WTC11 (cell line): ENCODE measurements around the gene XAB2. TPM values are rescaled to one million over a fixed set of nuclear protein-coding genes. Genes with fewer than 3 reads are reported as not detected.

Source experiments
- ATAC-seq: fragments of 200-7000 bp; cut with Tn5 transposase; 2 replicates; pipeline ENCODE4 v1.10.0; 2021; ENCODE audit warnings: mild to moderate bottlenecking, moderate library complexity
- CTCF ChIA-PET: fragments of 300-600 bp; sonication (Branson Sonifier 250); formaldehyde crosslinking; loops from one replicate; lab custom pipeline; 2021; ENCODE audit warnings: antibody characterized with exemption; lab: Charles Lee
- POLR2A ChIA-PET: fragments of 350-600 bp; sonication (Branson Sonifier 250); formaldehyde crosslinking; loops from one replicate; lab custom pipeline; 2021; ENCODE audit warnings: antibody characterized with exemption; lab: Charles Lee
- DNase-seq: peaks from one replicate; pipeline ENCODE4 v3.0.0; 2021; ENCODE audit warnings: low spot score
- H3K27ac Mint-ChIP-seq: 2 replicates; pipeline ENCODE4 v1.8.0; 2021; ENCODE audit warnings: mixed read lengths
- H3K27me3 Mint-ChIP-seq: 2 replicates; pipeline ENCODE4 v1.8.0; 2021; ENCODE audit warnings: low read depth, mild to moderate bottlenecking, moderate library complexity, mixed read lengths
- H3K36me3 Mint-ChIP-seq: 2 replicates; pipeline ENCODE4 v1.8.0; 2021; ENCODE audit warnings: mixed read lengths
- H3K4me1 Mint-ChIP-seq: 2 replicates; pipeline ENCODE4 v1.8.0; 2022; ENCODE audit warnings: mixed read lengths
- H3K4me3 Mint-ChIP-seq: 2 replicates; pipeline ENCODE4 v1.8.0; 2021; ENCODE audit warnings: mild to moderate bottlenecking, moderate library complexity, mixed read lengths
- H3K9me3 Mint-ChIP-seq: 2 replicates; pipeline ENCODE4 v1.8.0; 2021; ENCODE audit warnings: mixed read lengths
- AR ChIP-seq: fragments of 250-450 bp; sonication (Bioruptor Pico); IDR thresholded peaks from 2 replicates; pipeline ENCODE4 v1.9.0; 2021; ENCODE audit warnings: mild to moderate bottlenecking
- ARID4B ChIP-seq: sonication (generic); formaldehyde crosslinking; IDR thresholded peaks from 2 replicates; pipeline ENCODE4 v1.8.0; 2023; ENCODE audit warnings: missing genetic modification reagents, mild to moderate bottlenecking, borderline replicate concordance
- ATF1 ChIP-seq: sonication (generic); formaldehyde crosslinking; IDR thresholded peaks from 2 replicates; pipeline ENCODE4 v1.8.1; 2023; ENCODE audit warnings: mild to moderate bottlenecking, moderate library complexity, missing genetic modification reagents
- ELF4 ChIP-seq: sonication (generic); formaldehyde crosslinking; IDR thresholded peaks from 2 replicates; pipeline ENCODE4 v1.8.1; 2022; ENCODE audit warnings: low read depth, mild to moderate bottlenecking, moderate library complexity, missing genetic modification reagents
- ETV6 ChIP-seq: sonication (generic); formaldehyde crosslinking; IDR thresholded peaks from 2 replicates; pipeline ENCODE4 v1.8.1; 2022; ENCODE audit warnings: mild to moderate bottlenecking, missing genetic modification reagents
- FOXK1 ChIP-seq: sonication (generic); formaldehyde crosslinking; IDR thresholded peaks from 2 replicates; pipeline ENCODE4 v1.8.0; 2022; ENCODE audit warnings: mild to moderate bottlenecking, moderate library complexity, missing genetic modification reagents
- FOXP1 ChIP-seq: sonication (generic); formaldehyde crosslinking; IDR thresholded peaks from 2 replicates; pipeline ENCODE4 v1.8.0; 2022; ENCODE audit warnings: missing genetic modification reagents, mild to moderate bottlenecking, moderate library complexity, borderline replicate concordance
- GTF2I ChIP-seq: fragments of 250-450 bp; sonication (Bioruptor Pico); conservative IDR thresholded peaks from 2 replicates; pipeline ENCODE4 v1.4.0; 2021; ENCODE audit warnings: mild to moderate bottlenecking
- JAZF1 ChIP-seq: fragments of 250-450 bp; sonication (Bioruptor Pico); IDR thresholded peaks from 2 replicates; pipeline ENCODE4 v1.9.0; 2021; ENCODE audit warnings: moderate library complexity, mild to moderate bottlenecking, inconsistent platforms
- MXD4 ChIP-seq: fragments of 250-450 bp; sonication (Bioruptor Pico); IDR thresholded peaks from 2 replicates; pipeline ENCODE4 v1.8.0; 2021; ENCODE audit warnings: mild to moderate bottlenecking, moderate library complexity, borderline replicate concordance
- MYBL2 ChIP-seq: sonication (generic); formaldehyde crosslinking; IDR thresholded peaks from 2 replicates; pipeline ENCODE4 v1.8.1; 2023; ENCODE audit warnings: mild to moderate bottlenecking, moderate library complexity, missing genetic modification reagents
- RELA ChIP-seq: sonication (generic); formaldehyde crosslinking; IDR thresholded peaks from 2 replicates; pipeline ENCODE4 v1.8.1; 2022; ENCODE audit warnings: missing genetic modification reagents, mild to moderate bottlenecking, borderline replicate concordance
- SMAD3 ChIP-seq: sonication (generic); formaldehyde crosslinking; IDR thresholded peaks from 2 replicates; pipeline ENCODE4 v1.8.0; 2022; ENCODE audit warnings: missing genetic modification reagents, mild to moderate bottlenecking, borderline replicate concordance
- SP1 ChIP-seq: sonication (generic); formaldehyde crosslinking; conservative IDR thresholded peaks from 2 replicates; pipeline ENCODE4 v1.8.1; 2022; ENCODE audit warnings: missing genetic modification reagents
- TEAD1 ChIP-seq: sonication (generic); formaldehyde crosslinking; IDR thresholded peaks from 2 replicates; pipeline ENCODE4 v1.8.0; 2022; ENCODE audit warnings: mild to moderate bottlenecking, missing genetic modification reagents
- TP53 ChIP-seq: sonication (generic); formaldehyde crosslinking; IDR thresholded peaks from 2 replicates; pipeline ENCODE4 v1.8.1; 2023; ENCODE audit warnings: mild to moderate bottlenecking, missing genetic modification reagents
- USF2 ChIP-seq: sonication (generic); formaldehyde crosslinking; IDR thresholded peaks from 2 replicates; pipeline ENCODE4 v1.8.1; 2023; ENCODE audit warnings: mild to moderate bottlenecking, missing genetic modification reagents, moderate library complexity
- ZMAT4 ChIP-seq: fragments of 250-450 bp; sonication (Bioruptor Pico); IDR thresholded peaks from 2 replicates; pipeline ENCODE4 v1.9.0; 2021; ENCODE audit warnings: mild to moderate bottlenecking
- ZNF121 ChIP-seq: sonication (generic); formaldehyde crosslinking; IDR thresholded peaks from 2 replicates; pipeline ENCODE4 v1.8.0; 2023; ENCODE audit warnings: missing genetic modification reagents
- ZNF281 ChIP-seq: sonication (generic); formaldehyde crosslinking; IDR thresholded peaks from 2 replicates; pipeline ENCODE4 v1.8.0; 2023; ENCODE audit warnings: mild to moderate bottlenecking, missing genetic modification reagents
- ZNF317 ChIP-seq: sonication (generic); formaldehyde crosslinking; IDR thresholded peaks from 2 replicates; pipeline ENCODE4 v1.8.1; 2023; ENCODE audit warnings: low read depth, mild to moderate bottlenecking, moderate library complexity, missing genetic modification reagents, borderline replicate concordance
- ZNF416 ChIP-seq: fragments of 250-450 bp; sonication (Bioruptor Pico); IDR thresholded peaks from 2 replicates; pipeline ENCODE4 v1.9.0; 2021; ENCODE audit warnings: mild to moderate bottlenecking, inconsistent platforms
- ZNF671 ChIP-seq: fragments of 250-450 bp; sonication (Bioruptor Pico); IDR thresholded peaks from 2 replicates; pipeline ENCODE4 v1.8.0; 2021; ENCODE audit warnings: mild to moderate bottlenecking
- ZSCAN18 ChIP-seq: fragments of 250-450 bp; sonication (Bioruptor Pico); IDR thresholded peaks from 2 replicates; pipeline ENCODE4 v2.1.2; 2022; ENCODE audit warnings: mild to moderate bottlenecking, moderate library complexity
- total RNA-seq: library from RNA; stranded (reverse); gene quantifications from 3 replicates; pipeline ENCODE4 v1.2.3, GENCODE V29; 2021

XAB2 gene
- total RNA-seq, 1 experiment from 2014 or later = 65.7 TPM

GRCh38 chr19:7655581-7655980 lies 26.2 kb upstream of the XAB2 start:
- peaks cover 7% of the 10 kb centered on the region for H3K4me1 Mint-ChIP-seq
- ATAC-seq (no peak), DNase-seq (no peak)
- H3K9me3 Mint-ChIP-seq = no peaks in the 10 kb centered on the region
- CTCF ChIA-PET = interaction anchor here (1.0 to 2.7 kb wide), 4 partner anchors 25 to 149 kb away, joined by 3 to 12 read pairs (median 8); partner anchors contain the start of gene TRAPPC5
- H3K27me3 Mint-ChIP-seq = peaks cover 69% of the 10 kb centered on the region
- TF ChIP-seq MXD4 = no peak
- TF ChIP-seq ELF4 = no peak
- no peak for TF ChIP-seq ZNF121 (CRISPR knock-in tag)
- TF ChIP-seq ATF1 (CRISPR knock-in tag) = no peak
- TF ChIP-seq SMAD3 (CRISPR knock-in tag) = no peak
- TF ChIP-seq TP53 = no peak
- no peak for TF ChIP-seq ETV6 (CRISPR knock-in tag)
- no peak for TF ChIP-seq ZNF317 (CRISPR knock-in tag)
- TF ChIP-seq ZMAT4 (CRISPR knock-in tag) = no peak
- TF ChIP-seq SP1 (CRISPR knock-in tag) = no peak
- no peak for TF ChIP-seq ZSCAN18 (CRISPR knock-in tag)
- no peak for TF ChIP-seq FOXK1 (CRISPR knock-in tag)
- TF ChIP-seq TEAD1 (CRISPR knock-in tag) = no peak
- TF ChIP-seq FOXP1 (CRISPR knock-in tag) = no peak
- no peak for TF ChIP-seq ZNF281
- no peaks in the 10 kb centered on the region for H3K36me3 Mint-ChIP-seq
- no peak overlapping the region for H3K4me3 Mint-ChIP-seq
- H3K27ac Mint-ChIP-seq = no peak overlapping the region
- POLR2A ChIA-PET = no interaction called here

- H3K27me3 Mint-ChIP-seq = peaks cover 67% of the 10 kb centered on the region
- no peak for ATAC-seq
Observed at GRCh38 chr19:7654401-7654800, 25.1 kb upstream of the XAB2 start.

More at GRCh38 chr19:7654401-7654800, 25.1 kb upstream of the XAB2 start:
- H3K36me3 Mint-ChIP-seq = no peaks in the 10 kb centered on the region
- ChIA-PET CTCF (interaction anchor here (1.9 to 2.7 kb wide), 3 partner anchors 27 to 150 kb away, joined by 4 to 12 read pairs (median 11); partner anchors contain the start of gene TRAPPC5), POLR2A (no interaction called here)
- H3K4me3 Mint-ChIP-seq = no peak overlapping the region
- TF ChIP-seq AR (CRISPR knock-in tag) = no peak
- TF ChIP-seq ARID4B (CRISPR knock-in tag) = no peak
- no peak for TF ChIP-seq RELA (CRISPR knock-in tag)
- TF ChIP-seq GTF2I (CRISPR knock-in tag) = no peak
- TF ChIP-seq JAZF1 (CRISPR knock-in tag) = no peak
- no peak for TF ChIP-seq MYBL2 (CRISPR knock-in tag)
- TF ChIP-seq ZNF671 = no peak
- no peak for TF ChIP-seq USF2
- TF ChIP-seq ZNF416 (CRISPR knock-in tag) = no peak
- TF ChIP-seq TEAD1 (CRISPR knock-in tag) = no peak
- no peak for TF ChIP-seq ELF4
- H3K27ac Mint-ChIP-seq = no peak overlapping the region
- H3K9me3 Mint-ChIP-seq = no peaks in the 10 kb centered on the region
- peaks cover 7% of the 10 kb centered on the region for H3K4me1 Mint-ChIP-seq
- no peak for DNase-seq
